Lower lobe of right lung (tissue), 2 donors: ENCODE data around the gene VRK3. TPM values are rescaled to one million over a fixed set of nuclear protein-coding genes. Genes with fewer than 3 reads are reported as not detected.

Experiments
- ATAC-seq, 2 donors: fragments of 200-7000 bp; cut with Tn5 transposase; one replicate each; pipeline ENCODE4 v1.9.1; 2020 to 2022; ENCODE audit warnings: mild to moderate bottlenecking in 2 of 2, moderate library complexity in 2 of 2
- DNase-seq: peaks from one replicate; pipeline ENCODE4 v3.0.0-alpha.2; 2020
- H3K27ac ChIP-seq: fragments of 200-600 bp; one replicate; pipeline ENCODE4 v1.8.0; 2022
- H3K27me3 ChIP-seq: fragments of 200-600 bp; one replicate; pipeline ENCODE4 v1.8.0; 2022; ENCODE audit warnings: low read depth
- H3K36me3 ChIP-seq: fragments of 200-600 bp; one replicate; pipeline ENCODE4 v1.8.0; 2022; ENCODE audit warnings: mild to moderate bottlenecking
- H3K4me1 ChIP-seq: fragments of 200-600 bp; one replicate; pipeline ENCODE4 v1.8.0; 2022
- H3K4me3 ChIP-seq: fragments of 200-600 bp; one replicate; pipeline ENCODE4 v1.8.0; 2022; ENCODE audit warnings: mild to moderate bottlenecking
- H3K9me3 ChIP-seq: fragments of 200-600 bp; one replicate; pipeline ENCODE4 v1.8.0; 2022
- CTCF ChIP-seq: fragments of 200-600 bp; IDR thresholded peaks from one replicate; pipeline ENCODE4 v1.8.0; 2022; ENCODE audit warnings: antibody characterized with exemption, mild to moderate bottlenecking
- intact Hi-C: fragments of 100-400 bp; cut with DNase I; formaldehyde crosslinking; loops from one replicate; pipeline ENCODE4 v1.11.0; 2022
- total RNA-seq: library from RNA; stranded (reverse); fragmentation: NEBNext Ultra II Directional; extraction: Animal tissue kit (Norgen Biotek cat#: 25700); gene quantifications from one replicate; pipeline ENCODE4 v1.2.1, GENCODE V29; 2021
- donor health status: DM: no; HTN: yes; CAD: no; lungs with severe emphysema.

VRK3 gene
- total RNA-seq, 1 donor from 2014 or later: 47.1 TPM

DNA sequence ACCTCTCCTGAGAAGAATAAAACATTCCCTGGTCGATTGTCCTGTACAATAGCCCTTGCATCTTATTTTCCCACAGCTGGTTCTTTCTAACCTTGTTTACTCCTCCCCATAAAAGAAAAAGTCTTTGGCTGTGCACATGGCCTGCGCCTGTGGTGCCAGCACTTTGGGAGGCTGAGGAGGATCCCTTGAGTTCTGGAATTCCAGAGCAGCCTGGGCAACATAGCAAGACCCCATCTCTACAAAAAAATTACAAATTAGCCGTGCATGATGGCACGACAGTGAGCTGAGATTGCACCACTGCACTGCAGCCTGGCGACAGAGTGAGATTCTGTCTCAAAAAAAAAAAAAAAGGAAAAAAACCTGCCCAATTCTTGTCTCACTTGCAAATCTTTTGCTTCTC lies 88.6 kb downstream of the VRK3 start:
- Histone ChIP-seq H3K27ac (no peak overlapping the region), H3K36me3 (peaks cover 4% of the 10 kb centered on the region), H3K4me1 (peaks cover 10% of the 10 kb centered on the region), H3K27me3 (no peaks in the 10 kb centered on the region), H3K4me3 (no peak overlapping the region), H3K9me3 (no peaks in the 10 kb centered on the region)
- ATAC-seq (no peak), DNase-seq (peak; percentile 10)
- intact Hi-C loops: no loop called here
- no peak for TF ChIP-seq CTCF

DNA sequence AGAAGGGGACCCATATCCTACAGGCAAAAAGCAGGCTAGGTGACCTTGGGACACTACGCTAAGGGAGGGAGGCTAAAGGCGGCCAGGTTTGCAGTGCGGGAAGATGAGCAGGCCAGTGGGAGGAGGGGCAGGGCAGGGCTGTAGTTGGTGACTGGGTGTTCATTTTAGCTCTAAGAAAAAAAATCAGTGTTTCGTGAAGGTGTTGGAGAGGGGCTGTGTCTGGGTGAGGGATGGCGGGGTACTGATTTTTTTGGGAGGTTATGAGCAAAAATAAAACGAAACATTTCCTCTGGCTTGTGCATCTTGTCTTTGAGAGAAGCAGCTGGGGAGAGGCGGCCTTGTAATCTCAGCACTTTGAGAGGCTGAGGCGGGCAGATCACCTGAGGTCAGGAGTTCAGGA lies 91.5 kb downstream of the VRK3 start:
- H3K9me3 ChIP-seq: no peaks in the 10 kb centered on the region
- no peak for TF ChIP-seq CTCF
- no peak overlapping the region for H3K4me3 ChIP-seq
- intact Hi-C loops: no loop called here
- no peak for ATAC-seq
- H3K27me3 ChIP-seq: no peaks in the 10 kb centered on the region
- no peak for DNase-seq
- H3K27ac ChIP-seq: no peak overlapping the region
- peaks cover 4% of the 10 kb centered on the region for H3K36me3 ChIP-seq
- peaks cover 15% of the 10 kb centered on the region for H3K4me1 ChIP-seq

- Histone ChIP-seq H3K27me3 (no peaks in the 10 kb centered on the region), H3K4me1 (peaks cover 20% of the 10 kb centered on the region), H3K4me3 (no peak overlapping the region), H3K36me3 (peaks cover 4% of the 10 kb centered on the region), H3K27ac (no peak overlapping the region), H3K9me3 (no peaks in the 10 kb centered on the region)
- no peak for DNase-seq
- ATAC-seq: no peak
- intact Hi-C loops: no loop called here
- no peak for TF ChIP-seq CTCF
Measured at GRCh38 chr19:49932731-49933131, 92.4 kb downstream of the VRK3 start.

- Histone ChIP-seq H3K9me3 (no peaks in the 10 kb centered on the region), H3K27me3 (no peaks in the 10 kb centered on the region), H3K27ac (no peak overlapping the region), H3K4me1 (peaks cover 22% of the 10 kb centered on the region), H3K36me3 (peaks cover 9% of the 10 kb centered on the region), H3K4me3 (no peak overlapping the region)
- ATAC-seq: no peak
- no peak for TF ChIP-seq CTCF
- no peak for DNase-seq
- intact Hi-C loops: no loop called here
Measured at GRCh38 chr19:49932041-49932451, 93.1 kb downstream of the VRK3 start.

DNA sequence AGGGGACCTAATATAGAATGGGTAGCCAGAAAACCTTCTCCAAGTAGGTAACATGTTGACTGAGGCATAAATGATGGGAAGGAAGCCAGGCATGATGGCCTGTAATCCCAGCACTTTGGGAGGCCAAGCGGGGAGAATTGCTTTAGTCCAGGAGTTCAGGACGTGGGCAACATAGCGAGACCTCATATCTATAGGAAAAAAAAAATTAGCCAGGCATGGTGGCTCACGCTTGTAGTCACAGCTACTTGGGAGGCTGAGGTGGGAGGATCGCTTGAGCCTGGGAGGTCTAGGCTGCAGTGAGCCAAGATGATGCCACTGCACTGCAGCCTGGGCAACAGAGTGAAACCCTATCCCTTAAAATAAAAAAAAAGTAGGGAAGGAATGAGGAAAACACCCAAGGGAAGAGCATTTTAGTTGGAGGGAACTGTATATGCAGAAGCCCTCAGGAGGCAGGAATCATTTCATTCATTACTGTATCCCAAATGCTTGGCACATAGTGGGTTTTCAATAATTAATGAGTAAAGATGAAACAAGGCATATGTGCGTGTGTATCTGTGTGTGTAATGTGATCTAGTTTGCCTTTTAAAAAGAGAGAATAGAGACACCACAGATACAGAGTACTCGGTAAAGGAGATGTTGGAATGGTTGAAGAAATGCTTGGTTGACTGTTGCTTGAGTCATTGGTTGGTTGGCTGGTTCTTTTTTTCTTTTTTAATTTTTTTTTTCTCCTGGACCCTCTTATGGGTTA lies 93.7 kb downstream of the VRK3 start:
- no peak overlapping the region for H3K27ac ChIP-seq
- H3K36me3 ChIP-seq: peaks cover 14% of the 10 kb centered on the region
- no peaks in the 10 kb centered on the region for H3K9me3 ChIP-seq
- no peaks in the 10 kb centered on the region for H3K27me3 ChIP-seq
- no peak for TF ChIP-seq CTCF
- intact Hi-C loops: no loop called here
- H3K4me1 ChIP-seq: peaks cover 28% of the 10 kb centered on the region
- ATAC-seq (no peak), DNase-seq (no peak)
- H3K4me3 ChIP-seq: no peak overlapping the region
